GM12865 (cell line): Measurements from ENCODE around the gene PPP1R10.

Experiments
- DNase-seq: peaks from one replicate; pipeline ENCODE4 v3.0.0; 2010; ENCODE audit warnings: low read depth
- H3K4me3 ChIP-seq: 2 replicates; pipeline ENCODE4 v1.5.1; 2011; ENCODE audit warnings: mild to moderate bottlenecking, low read depth, low read length, control low read depth
- CTCF ChIP-seq: IDR thresholded peaks from 2 replicates; pipeline ENCODE4 v1.5.1; 2011; ENCODE audit warnings: low read length, control low read depth, low read depth, inconsistent platforms; ENCODE audit not compliant: insufficient read depth; ENCODE audit errors: missing control alignments

Gene PPP1R10

GRCh38 chr6:30556906-30557682 lies 59.9 kb downstream of the PPP1R10 start, which contains the start of gene PRR3:
TSS of gene PRR3 (plus strand) at chr6:30557295. CDS start at chr6:30557345, 50 bp downstream.
- peak within 1 kb of the TSS; percentile 100 for H3K4me3 ChIP-seq
- no peak for TF ChIP-seq CTCF
- DNase-seq = peak; percentile 97

GRCh38 chr6:30556066-30556905 lies 60.8 kb downstream of the PPP1R10 start, which contains the start of gene GNL1:
TSS of gene GNL1 (minus strand) at chr6:30556489. CDS start at chr6:30556203, 286 bp downstream.
- TF ChIP-seq CTCF = no peak
- peak within 1 kb of the TSS; percentile 100 for H3K4me3 ChIP-seq
- DNase-seq = peak; percentile 98

GRCh38 chr6:30555816-30556065 lies 61.3 kb downstream of the PPP1R10 start:
- DNase-seq = no peak
- no peak for TF ChIP-seq CTCF
- H3K4me3 ChIP-seq = peak overlapping the region; percentile 100

GRCh38 chr6:30554962-30555815 lies 61.9 kb downstream of the PPP1R10 start:
- TF ChIP-seq CTCF = no peak
- peak; percentile 22 for DNase-seq
- H3K4me3 ChIP-seq = peak overlapping the region; percentile 100

- no peak overlapping the region for H3K4me3 ChIP-seq
- no peak for TF ChIP-seq CTCF
- no peak for DNase-seq
These were observed 62.6 kb downstream of the PPP1R10 start for GRCh38 chr6:30554404-30554803.
